Activated T-cell treated with anti-CD3 and anti-CD28 coated beads, Interleukin-2, amount 50 U/mL, for 1 hour (primary cell): Measurements from ENCODE around the gene CMTM1.
"Not testable (repeated sequence)": the region's sequence is repeated elsewhere in the genome, so short reads cannot be mapped to it uniquely, and the experiment has no call there.

Experiments used
- DNase-seq: peaks from one replicate; pipeline ENCODE4 v3.0.0-alpha.2; 2020

CMTM1 gene

DNA sequence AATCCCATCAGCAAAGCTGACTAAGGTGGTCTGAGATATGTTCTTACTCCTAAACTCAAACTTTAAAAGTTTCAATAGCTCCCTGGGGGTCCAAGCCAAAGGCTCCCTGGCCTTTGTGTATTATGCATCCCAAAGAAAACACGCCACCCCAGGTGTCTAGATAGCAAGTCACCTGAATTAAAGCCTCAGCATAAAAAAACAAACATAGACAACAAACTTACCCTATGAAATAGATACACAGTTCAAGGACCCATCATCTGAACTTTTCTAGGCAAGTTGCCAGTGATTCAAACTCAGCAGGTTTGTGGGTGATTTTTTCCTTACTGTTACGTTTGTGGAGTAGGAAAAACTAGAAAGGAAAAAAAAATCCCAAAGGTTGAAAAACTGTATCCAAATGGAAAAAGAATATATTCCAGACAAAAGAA lies 50.8 kb downstream of the CMTM1 start:
- DNase-seq, result no peak

DNA sequence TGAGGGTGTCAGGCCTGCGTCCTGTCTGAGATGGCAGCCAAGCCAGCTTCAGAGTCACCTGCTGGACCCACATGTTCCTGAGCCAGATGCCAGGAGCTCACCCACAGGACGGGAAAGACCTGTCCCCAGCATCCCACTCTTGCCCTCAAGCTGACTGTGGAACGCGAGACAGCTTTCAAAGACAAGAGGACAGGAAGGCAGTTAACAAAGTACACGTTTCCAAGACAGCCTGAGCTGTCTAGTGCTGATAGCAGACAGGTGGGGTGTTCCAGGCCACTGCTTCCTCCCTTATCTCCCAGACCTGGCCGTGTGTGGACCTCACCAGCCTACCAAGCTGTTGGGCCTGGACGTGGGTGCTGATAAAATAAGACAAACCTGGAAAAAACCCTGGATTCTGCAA lies 51.5 kb downstream of the CMTM1 start:
- DNase-seq, result no peak

DNA sequence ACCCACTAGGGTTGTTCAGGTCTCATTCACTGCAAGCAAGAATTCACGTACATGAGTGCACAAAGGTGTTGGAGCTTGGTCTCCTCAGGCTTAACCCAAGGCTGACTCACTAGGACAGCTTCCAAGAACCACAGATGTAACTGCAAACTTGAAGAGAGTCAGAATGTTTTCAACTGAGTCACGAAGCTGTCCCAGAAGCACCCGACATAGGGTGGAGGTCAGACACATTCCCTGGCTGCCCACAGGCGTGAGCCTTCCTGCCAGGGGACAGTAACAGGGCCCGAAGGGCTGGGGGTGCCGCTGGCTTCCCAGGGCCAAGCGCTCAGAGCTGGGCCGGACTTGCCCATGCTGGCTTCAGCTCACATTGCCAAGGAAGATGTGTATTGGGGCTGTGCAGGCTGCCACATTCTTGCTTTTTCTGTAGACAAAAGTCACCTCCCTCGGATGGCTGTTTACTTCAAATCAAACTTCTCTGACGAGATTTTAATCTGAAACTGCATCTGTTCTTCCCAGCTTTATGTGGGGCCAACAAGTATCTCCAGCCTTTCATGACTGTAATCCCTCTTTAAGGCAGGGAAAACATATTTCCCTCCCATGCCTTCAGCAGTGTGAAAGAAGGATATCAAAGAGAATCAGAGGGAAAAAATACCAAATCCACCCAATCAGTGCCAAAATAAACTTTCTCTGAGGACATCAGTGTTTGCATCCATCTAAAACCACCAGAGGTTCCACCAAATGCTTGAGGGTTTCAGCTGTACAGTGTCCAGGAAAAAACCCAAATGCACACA lies 52.5 kb downstream of the CMTM1 start:
- no peak for DNase-seq

DNA sequence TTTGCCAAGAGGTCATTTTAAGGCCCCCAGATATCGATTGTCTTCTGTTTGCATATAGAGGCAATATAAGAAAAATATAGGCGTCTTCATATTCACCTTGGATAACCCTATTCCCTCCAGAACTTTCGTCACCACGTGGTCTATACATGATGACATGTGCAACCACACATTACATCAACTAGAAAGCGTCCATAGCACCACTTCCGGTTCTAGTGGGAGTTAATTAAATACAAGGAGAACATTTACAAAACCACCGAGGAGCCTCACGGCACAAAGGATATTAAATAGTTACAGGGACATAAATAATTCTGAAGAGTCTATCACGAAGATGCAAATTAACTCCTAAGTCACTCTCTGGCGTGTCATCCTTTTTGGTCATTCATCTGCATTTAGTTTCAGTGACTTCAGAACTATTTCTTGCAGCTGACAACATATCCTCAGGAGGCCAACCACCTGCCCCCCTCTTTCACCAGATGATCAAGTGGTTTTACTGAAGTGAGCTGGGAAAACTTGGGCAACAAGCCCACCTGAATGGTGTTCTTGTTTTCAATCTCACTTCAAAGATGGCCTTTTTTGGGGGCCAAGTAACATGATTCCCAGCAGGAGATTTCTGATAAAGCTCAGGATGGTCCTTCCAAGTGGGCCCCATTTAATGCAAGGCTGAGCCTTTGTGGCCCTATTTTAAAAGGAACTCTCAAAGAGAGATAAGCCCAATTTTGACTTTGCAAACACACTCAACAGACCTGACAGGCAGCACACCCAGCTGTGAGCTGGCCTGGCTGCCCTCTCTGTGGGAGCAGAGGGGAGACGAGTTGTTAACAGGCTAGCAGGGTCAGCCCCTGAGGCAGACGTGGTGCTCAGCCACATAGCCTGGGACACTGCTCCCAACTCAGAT lies 53.5 kb downstream of the CMTM1 start:
- DNase-seq, result no peak

DNA sequence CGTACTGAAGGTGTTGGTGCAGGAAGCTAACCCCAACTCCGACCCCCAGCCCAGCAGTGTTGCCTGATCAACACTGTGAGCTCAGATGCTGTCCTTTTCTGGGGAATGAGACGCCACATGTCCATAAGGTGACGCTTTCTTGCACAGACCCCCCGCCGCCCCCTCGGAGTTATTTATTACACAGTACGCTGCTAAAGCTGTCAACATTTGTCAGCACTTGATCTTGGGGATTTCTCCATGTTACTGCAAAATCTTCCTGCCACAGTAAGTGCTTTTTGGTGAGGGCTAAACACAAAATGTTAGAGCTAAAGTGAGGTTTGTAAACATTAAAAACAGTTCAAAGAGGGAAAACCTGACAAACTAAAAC lies 54.2 kb downstream of the CMTM1 start:
- DNase-seq, result no peak

DNA sequence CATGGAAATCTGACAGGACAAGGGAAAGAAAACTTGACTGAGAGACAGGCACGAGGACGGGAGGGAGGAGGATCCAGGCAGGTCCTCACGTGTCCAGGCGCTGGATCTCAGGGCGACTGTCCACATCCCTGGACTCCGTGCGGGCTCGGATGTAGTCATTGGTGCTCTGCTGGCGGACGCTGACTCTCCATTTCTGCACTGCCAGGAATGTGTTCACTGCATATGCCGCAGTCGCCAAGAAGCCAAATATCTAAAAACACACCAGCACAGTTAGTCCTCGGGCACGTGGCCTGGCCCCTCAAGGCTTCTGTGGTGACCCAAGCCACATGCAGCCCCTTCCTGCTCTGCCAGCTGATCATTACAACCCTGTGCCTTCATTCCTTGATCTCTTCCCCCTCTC lies 55.7 kb downstream of the CMTM1 start:
- no peak for DNase-seq

DNA sequence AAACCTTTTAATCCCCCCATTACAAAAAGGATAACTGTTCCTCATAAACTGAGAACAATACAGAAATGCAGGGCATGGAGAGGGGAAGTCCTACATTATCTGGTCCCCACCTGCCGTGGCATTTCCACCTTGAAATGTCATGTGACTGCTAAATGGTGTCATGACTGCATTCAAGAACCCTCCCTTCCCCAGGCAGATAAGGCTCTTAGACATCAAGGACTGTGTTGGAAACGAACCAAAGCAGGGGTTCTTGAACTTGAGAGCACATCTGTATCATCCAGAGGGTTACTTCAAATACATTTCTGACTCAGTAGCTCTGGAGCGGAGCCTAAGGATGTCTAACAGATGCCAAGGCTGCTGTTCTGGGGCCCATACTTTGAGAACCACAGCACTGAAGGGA lies 56.6 kb downstream of the CMTM1 start:
- no peak for DNase-seq

DNA sequence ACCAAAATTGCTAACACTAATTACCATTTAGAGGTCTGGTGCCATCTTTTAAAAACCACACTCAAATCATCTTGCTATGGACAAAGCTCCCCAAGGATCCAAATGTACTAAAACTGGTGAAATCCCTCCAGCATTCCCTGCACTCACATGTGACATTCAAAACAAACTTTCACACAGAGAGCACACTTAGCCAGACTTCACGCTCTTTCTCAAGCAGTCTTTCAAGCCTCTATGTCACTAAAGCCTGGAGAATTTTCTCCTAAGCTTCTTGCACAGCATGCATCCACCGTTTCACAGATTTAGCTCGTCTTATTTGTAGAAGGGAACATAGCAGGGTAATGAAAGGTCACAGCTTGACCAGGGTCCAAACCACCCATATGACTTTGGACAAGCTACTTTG lies 57.5 kb downstream of the CMTM1 start:
- DNase-seq, result no peak

DNA sequence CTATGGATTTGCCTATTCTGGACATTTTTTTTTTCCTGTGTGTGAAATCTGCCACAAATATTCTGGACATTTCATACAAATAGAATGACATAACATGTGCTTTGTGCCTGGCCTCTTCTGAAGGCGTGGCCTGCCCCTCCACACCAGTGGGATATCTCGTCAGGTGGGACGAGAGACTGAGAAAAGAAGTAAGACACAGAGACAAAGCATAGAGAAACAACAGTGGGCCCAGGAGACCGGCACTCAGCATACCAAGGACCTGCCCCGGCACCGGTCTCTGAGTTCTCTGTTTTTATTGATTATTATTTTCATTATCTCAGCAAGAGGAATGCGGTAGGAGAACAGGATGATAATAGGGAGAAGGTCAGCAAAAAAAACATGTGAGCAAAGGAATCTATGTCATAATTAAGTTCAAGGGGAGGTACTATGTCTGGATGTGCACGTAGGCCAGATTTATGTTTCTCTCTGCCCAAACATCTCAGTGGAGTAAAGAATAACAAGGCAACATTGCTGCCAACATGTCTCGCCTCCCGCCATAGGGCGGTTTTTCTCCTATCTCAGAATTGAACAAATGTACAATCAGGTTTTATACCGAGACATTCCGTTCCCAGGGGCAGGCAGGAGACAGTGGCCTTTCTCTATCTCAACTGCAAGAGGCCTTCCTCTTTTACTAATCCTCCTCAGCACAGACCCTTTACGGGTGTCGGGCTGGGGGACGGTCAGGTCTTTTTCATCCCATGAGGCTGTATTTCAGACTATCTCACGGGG lies 61.6 kb downstream of the CMTM1 start:
- DNase-seq, result not testable (repeated sequence)
